ENCODE measurements around the gene HTRA3. TPM values are rescaled to one million over a fixed set of nuclear protein-coding genes. Genes with fewer than 3 reads are reported as not detected.

Gene HTRA3
- polyA plus RNA-seq, 1 donor from 2014 or later: not detected

DNA sequence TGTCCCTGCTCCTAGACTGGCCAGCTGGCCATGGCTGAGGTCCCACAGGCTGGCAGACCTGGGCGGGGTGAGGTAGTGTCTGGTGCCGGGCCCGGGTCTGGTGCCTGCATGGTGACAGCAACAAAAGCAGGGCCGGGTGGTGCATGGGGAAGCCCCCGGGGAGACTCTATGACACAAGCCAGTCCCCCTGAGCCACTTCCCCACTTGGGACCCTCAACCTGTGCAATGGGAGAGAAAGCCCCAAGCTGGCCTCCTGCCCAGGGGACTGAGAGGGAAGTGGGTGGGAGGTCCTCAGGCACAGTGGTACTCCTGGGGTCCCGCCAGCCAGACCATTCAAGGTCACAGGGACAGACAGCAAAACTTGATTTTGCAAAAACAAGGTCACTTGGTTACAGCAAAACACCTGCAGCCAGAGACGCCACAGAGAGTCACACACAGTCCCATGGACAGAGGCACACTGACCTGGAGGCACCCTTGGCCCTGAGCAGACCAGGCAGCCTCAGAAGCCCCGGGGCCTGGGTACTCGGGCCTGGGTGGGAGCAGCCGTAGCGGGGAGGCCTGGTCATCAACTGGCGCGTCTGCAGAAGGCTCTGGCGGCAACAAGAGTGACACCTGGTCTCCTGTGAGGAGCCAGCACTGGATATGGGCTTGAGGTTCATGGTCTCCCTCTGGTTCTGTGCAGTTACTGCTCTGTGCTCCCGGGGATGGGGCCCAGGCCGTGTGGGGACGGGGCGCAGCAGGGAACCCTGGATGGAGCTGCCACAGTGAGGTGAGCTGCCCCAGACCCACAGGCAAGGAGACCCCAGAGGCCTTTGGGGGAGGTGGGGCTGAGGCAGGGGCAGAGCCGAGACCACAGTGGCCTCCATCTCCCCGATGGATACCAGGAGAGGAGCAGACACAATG lies 60.6 kb downstream of the HTRA3 start:
- no peaks in the 10 kb centered on the region for H3K27me3 ChIP-seq (ENCODE audit: insufficient read depth, low read depth, low read length)
- no peak overlapping the region for H3K27ac ChIP-seq (ENCODE audit: low read length)
- no peaks in the 10 kb centered on the region for H3K9me3 ChIP-seq (ENCODE audit: low read length)
- no peaks in the 10 kb centered on the region for H3K79me2 ChIP-seq (replicated peaks; ENCODE audit: insufficient read depth, low read length)
- H3K36me3 ChIP-seq (ENCODE audit: insufficient read depth, low read length): no peaks in the 10 kb centered on the region
- no peak overlapping the region for H2AFZ ChIP-seq (ENCODE audit: low read depth, low read length)
- no peaks in the 10 kb centered on the region for H4K20me1 ChIP-seq (ENCODE audit: insufficient read depth)
- H3K9ac ChIP-seq (ENCODE audit: low read length): no peak overlapping the region
- no peak overlapping the region for H3K4me2 ChIP-seq (ENCODE audit: low read length)
- H3K9me2 ChIP-seq (ENCODE audit: insufficient read depth, low read length): no peaks in the 10 kb centered on the region
- no peak overlapping the region for H3K4me3 ChIP-seq (ENCODE audit: low read length)
- H3F3A ChIP-seq (ENCODE audit: insufficient read depth, low read length, poor library complexity, severe bottlenecking): no peaks in the 10 kb centered on the region
- TF ChIP-seq POLR2AphosphoS5 (IDR thresholded peaks at IDR 0.05): no peak
- TF ChIP-seq, protein P1, sequence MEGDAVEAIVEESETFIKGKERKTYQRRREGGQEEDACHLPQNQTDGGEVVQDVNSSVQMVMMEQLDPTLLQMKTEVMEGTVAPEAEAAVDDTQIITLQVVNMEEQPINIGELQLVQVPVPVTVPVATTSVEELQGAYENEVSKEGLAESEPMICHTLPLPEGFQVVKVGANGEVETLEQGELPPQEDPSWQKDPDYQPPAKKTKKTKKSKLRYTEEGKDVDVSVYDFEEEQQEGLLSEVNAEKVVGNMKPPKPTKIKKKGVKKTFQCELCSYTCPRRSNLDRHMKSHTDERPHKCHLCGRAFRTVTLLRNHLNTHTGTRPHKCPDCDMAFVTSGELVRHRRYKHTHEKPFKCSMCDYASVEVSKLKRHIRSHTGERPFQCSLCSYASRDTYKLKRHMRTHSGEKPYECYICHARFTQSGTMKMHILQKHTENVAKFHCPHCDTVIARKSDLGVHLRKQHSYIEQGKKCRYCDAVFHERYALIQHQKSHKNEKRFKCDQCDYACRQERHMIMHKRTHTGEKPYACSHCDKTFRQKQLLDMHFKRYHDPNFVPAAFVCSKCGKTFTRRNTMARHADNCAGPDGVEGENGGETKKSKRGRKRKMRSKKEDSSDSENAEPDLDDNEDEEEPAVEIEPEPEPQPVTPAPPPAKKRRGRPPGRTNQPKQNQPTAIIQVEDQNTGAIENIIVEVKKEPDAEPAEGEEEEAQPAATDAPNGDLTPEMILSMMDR (IDR thresholded peaks at IDR 0.05; ENCODE audit: poor library complexity, severe bottlenecking): no peak
- TF ChIP-seq REST (IDR thresholded peaks at IDR 0.05; ENCODE audit: borderline replicate concordance): no peak
- no peak for TF ChIP-seq EP300 (conservative IDR thresholded peaks at IDR 0.05; ENCODE audit: poor library complexity, severe bottlenecking)
- no peak for TF ChIP-seq SMC3 (conservative IDR thresholded peaks at IDR 0.05; ENCODE audit: poor library complexity)
- no peak for TF ChIP-seq RAD21 (conservative IDR thresholded peaks at IDR 0.05)
- TF ChIP-seq TAF1 (IDR thresholded peaks at IDR 0.05; ENCODE audit: low read depth): no peak
- TF ChIP-seq MXI1 (conservative IDR thresholded peaks at IDR 0.05; ENCODE audit: poor library complexity, severe bottlenecking): no peak
- TF ChIP-seq EZH2 (IDR thresholded peaks at IDR 0.05; ENCODE audit: borderline replicate concordance, insufficient read depth, low read length, poor library complexity, severe bottlenecking): no peak

DNA sequence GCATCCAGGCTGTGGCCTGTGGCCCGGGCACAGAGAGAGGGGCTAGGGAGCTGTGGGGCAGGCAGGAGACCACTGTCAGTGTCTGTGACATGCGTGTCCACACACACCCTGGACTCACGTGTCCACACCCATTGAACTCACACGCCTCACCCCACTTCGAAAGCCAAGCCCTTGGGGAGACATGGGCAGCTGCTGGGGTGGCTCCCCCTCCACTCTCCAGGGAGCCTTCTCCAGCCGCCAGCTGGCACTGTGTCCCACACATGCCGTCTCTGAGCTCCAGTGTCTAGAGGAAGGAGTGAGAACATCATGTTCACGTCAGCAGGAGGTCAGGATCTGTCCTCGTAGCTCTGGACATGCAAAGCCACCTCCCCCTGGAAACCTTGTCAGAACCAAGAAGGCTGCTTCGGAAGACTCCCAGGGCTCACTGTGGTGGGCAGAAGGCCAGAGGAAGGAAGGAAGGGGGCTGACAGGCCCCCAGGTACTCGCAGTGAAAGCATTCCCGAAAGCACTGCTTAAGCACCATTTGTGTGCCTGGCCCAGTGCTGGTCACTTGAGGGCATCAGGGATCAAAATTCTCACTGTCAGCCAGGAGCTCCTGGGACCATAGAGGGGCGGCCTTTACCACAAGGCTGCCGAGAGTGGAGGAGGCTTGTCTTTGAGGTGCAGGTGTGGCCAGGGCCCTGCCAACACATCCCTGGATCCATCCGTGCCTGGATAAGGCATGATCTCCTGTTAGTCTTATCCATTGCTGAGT lies 61.4 kb downstream of the HTRA3 start:
- H3K27ac ChIP-seq (ENCODE audit: low read length): no peak overlapping the region
- no peaks in the 10 kb centered on the region for H3K27me3 ChIP-seq (ENCODE audit: insufficient read depth, low read depth, low read length)
- H3K36me3 ChIP-seq (ENCODE audit: insufficient read depth, low read length): no peaks in the 10 kb centered on the region
- H3F3A ChIP-seq (ENCODE audit: insufficient read depth, low read length, poor library complexity, severe bottlenecking): no peaks in the 10 kb centered on the region
- no peak overlapping the region for H3K4me3 ChIP-seq (ENCODE audit: low read length)
- no peaks in the 10 kb centered on the region for H3K9me3 ChIP-seq (ENCODE audit: low read length)
- TF ChIP-seq MXI1 (conservative IDR thresholded peaks at IDR 0.05; ENCODE audit: poor library complexity, severe bottlenecking): no peak
- TF ChIP-seq REST (IDR thresholded peaks at IDR 0.05; ENCODE audit: borderline replicate concordance): no peak
- no peak for TF ChIP-seq RAD21 (conservative IDR thresholded peaks at IDR 0.05)
- H4K20me1 ChIP-seq (ENCODE audit: insufficient read depth): no peaks in the 10 kb centered on the region
- H3K9ac ChIP-seq (ENCODE audit: low read length): no peak overlapping the region
- no peak overlapping the region for H2AFZ ChIP-seq (ENCODE audit: low read depth, low read length)
- no peak overlapping the region for H3K4me2 ChIP-seq (ENCODE audit: low read length)
- H3K79me2 ChIP-seq (replicated peaks; ENCODE audit: insufficient read depth, low read length): no peaks in the 10 kb centered on the region
- no peaks in the 10 kb centered on the region for H3K9me2 ChIP-seq (ENCODE audit: insufficient read depth, low read length)

All from neural cell (in vitro differentiated cells).